ENCODE measurements around the gene TRIP10.
A peak's percentile ranks its signal among the peaks of the same experiment; 100 is the strongest.
"Not testable (repeated sequence)": the region's sequence is repeated elsewhere in the genome, so short reads cannot be mapped to it uniquely, and the experiment has no call there.

The TRIP10 gene

GRCh38 chr19:6739883-6740588 is 556 bp downstream of the TRIP10 start:
- Mint-ChIP-seq H3K4me1 (peaks cover 45% of the 10 kb centered on the region), H3K36me3 (peaks cover 82% of the 10 kb centered on the region), H3K27ac (peak overlapping the region; percentile 98), H3K9me3 (no peaks in the 10 kb centered on the region), H3K4me3 (peak overlapping the region; percentile 90)
- DNase-seq (ENCODE audit: low spot score in 2 of 2) (peak in 1 of 2 donors; percentile 72), ATAC-seq (no peak)

- Mint-ChIP-seq H3K9me3 (no peaks in the 10 kb centered on the region), H3K4me1 (peaks cover 43% of the 10 kb centered on the region), H3K27ac (peak overlapping the region; percentile 98), H3K36me3 (peaks cover 85% of the 10 kb centered on the region), H3K4me3 (peak overlapping the region; percentile 90)
- ATAC-seq, result no peak
- no peak for DNase-seq (ENCODE audit: low spot score in 2 of 2)
These were observed 1.3 kb downstream of the TRIP10 start for GRCh38 chr19:6740589-6741343.

- no peaks in the 10 kb centered on the region for H3K9me3 Mint-ChIP-seq
- no peak overlapping the region for H3K27ac Mint-ChIP-seq
- H3K4me3 Mint-ChIP-seq, result no peak overlapping the region
- DNase-seq (ENCODE audit: low spot score in 2 of 2), result no peak
- ATAC-seq, result no peak
- H3K36me3 Mint-ChIP-seq, result peaks cover 87% of the 10 kb centered on the region
- peaks cover 29% of the 10 kb centered on the region for H3K4me1 Mint-ChIP-seq
These were observed 3.6 kb downstream of the TRIP10 start for GRCh38 chr19:6743066-6743465.

- Mint-ChIP-seq H3K4me3 (no peak overlapping the region), H3K36me3 (peaks cover 87% of the 10 kb centered on the region), H3K4me1 (peaks cover 22% of the 10 kb centered on the region), H3K9me3 (no peaks in the 10 kb centered on the region), H3K27ac (no peak overlapping the region)
- ATAC-seq (no peak), DNase-seq (ENCODE audit: low spot score in 2 of 2) (no peak)
These were observed 4.4 kb downstream of the TRIP10 start for GRCh38 chr19:6743714-6744380.

- Mint-ChIP-seq H3K27ac (no peak overlapping the region), H3K36me3 (peaks cover 93% of the 10 kb centered on the region), H3K9me3 (no peaks in the 10 kb centered on the region), H3K4me1 (peaks cover 15% of the 10 kb centered on the region), H3K4me3 (no peak overlapping the region)
- no peak for ATAC-seq
- DNase-seq (ENCODE audit: low spot score in 2 of 2), result no peak
These were observed 5.2 kb downstream of the TRIP10 start for GRCh38 chr19:6744381-6745301.

GRCh38 chr19:6745965-6746364 is 6.5 kb downstream of the TRIP10 start:
- DNase-seq (ENCODE audit: low spot score in 2 of 2) (no peak), ATAC-seq (no peak)
- H3K9me3 Mint-ChIP-seq, result no peaks in the 10 kb centered on the region
- no peak overlapping the region for H3K27ac Mint-ChIP-seq
- H3K4me3 Mint-ChIP-seq, result no peak overlapping the region
- H3K4me1 Mint-ChIP-seq, result peaks cover 13% of the 10 kb centered on the region
- peaks cover 96% of the 10 kb centered on the region for H3K36me3 Mint-ChIP-seq

- not testable (repeated sequence) for H3K4me3 Mint-ChIP-seq; DNase-seq (ENCODE audit: low spot score in 2 of 2); H3K27ac Mint-ChIP-seq; ATAC-seq; H3K9me3 Mint-ChIP-seq
- Mint-ChIP-seq H3K4me1 (peaks cover 18% of the 10 kb centered on the region), H3K36me3 (peaks cover 96% of the 10 kb centered on the region)
These were observed 9.1 kb downstream of the TRIP10 start for GRCh38 chr19:6748543-6748942.

GRCh38 chr19:6750062-6750461 is 10.6 kb downstream of the TRIP10 start:
- H3K4me3 Mint-ChIP-seq, result no peak overlapping the region
- H3K9me3 Mint-ChIP-seq, result no peaks in the 10 kb centered on the region
- peaks cover 92% of the 10 kb centered on the region for H3K36me3 Mint-ChIP-seq
- peak overlapping the region; percentile 7 for H3K27ac Mint-ChIP-seq
- no peak for ATAC-seq
- peaks cover 11% of the 10 kb centered on the region for H3K4me1 Mint-ChIP-seq
- DNase-seq (ENCODE audit: low spot score in 2 of 2), result no peak

GRCh38 chr19:6751189-6751588 is 11.7 kb downstream of the TRIP10 start:
- peaks cover 81% of the 10 kb centered on the region for H3K36me3 Mint-ChIP-seq
- H3K27ac Mint-ChIP-seq, result no peak overlapping the region
- no peaks in the 10 kb centered on the region for H3K9me3 Mint-ChIP-seq
- peaks cover 11% of the 10 kb centered on the region for H3K4me1 Mint-ChIP-seq
- no peak overlapping the region for H3K4me3 Mint-ChIP-seq
- no peak for ATAC-seq
- no peak for DNase-seq (ENCODE audit: low spot score in 2 of 2)

GRCh38 chr19:6752256-6753177 is 13.0 kb downstream of the TRIP10 start:
- ATAC-seq (no peak), DNase-seq (ENCODE audit: low spot score in 2 of 2) (no peak)
- Mint-ChIP-seq H3K4me3 (peak overlapping the region; percentile 71), H3K4me1 (peaks cover 11% of the 10 kb centered on the region), H3K36me3 (peaks cover 80% of the 10 kb centered on the region), H3K9me3 (no peaks in the 10 kb centered on the region), H3K27ac (peak overlapping the region; percentile 73)

GRCh38 chr19:6753178-6754031 is 13.9 kb downstream of the TRIP10 start:
- ATAC-seq (peak; percentile 87), DNase-seq (ENCODE audit: low spot score in 2 of 2) (peak; percentile 63 to 90)
- Mint-ChIP-seq H3K4me1 (peaks cover 11% of the 10 kb centered on the region), H3K9me3 (no peaks in the 10 kb centered on the region), H3K4me3 (peak overlapping the region; percentile 71), H3K36me3 (peaks cover 80% of the 10 kb centered on the region), H3K27ac (peak overlapping the region; percentile 73)

GRCh38 chr19:6754136-6754535 is 14.7 kb downstream of the TRIP10 start:
- DNase-seq (ENCODE audit: low spot score in 2 of 2) (no peak), ATAC-seq (no peak)
- Mint-ChIP-seq H3K36me3 (peaks cover 80% of the 10 kb centered on the region), H3K9me3 (no peaks in the 10 kb centered on the region), H3K4me3 (no peak overlapping the region), H3K4me1 (peaks cover 16% of the 10 kb centered on the region), H3K27ac (no peak overlapping the region)

All from stimulated activated effector memory CD8-positive, alpha-beta T cell treated with anti-CD3 and anti-CD28 coated beads, Interleukin-12 subunit alpha, Interleukin-12 subunit beta, amount 100 ng/mL, for 72 hours (primary cell).